ENCODE measurements around the gene CELSR1. TPM values are rescaled to one million over a fixed set of nuclear protein-coding genes. Genes with fewer than 3 reads are reported as not detected.
"Not testable (repeated sequence)": the region's sequence is repeated elsewhere in the genome, so short reads cannot be mapped to it uniquely, and the experiment has no call there.

The CELSR1 gene
- total RNA-seq, 2 experiments from 2014 or later: 0.10 to 0.17 TPM

DNA sequence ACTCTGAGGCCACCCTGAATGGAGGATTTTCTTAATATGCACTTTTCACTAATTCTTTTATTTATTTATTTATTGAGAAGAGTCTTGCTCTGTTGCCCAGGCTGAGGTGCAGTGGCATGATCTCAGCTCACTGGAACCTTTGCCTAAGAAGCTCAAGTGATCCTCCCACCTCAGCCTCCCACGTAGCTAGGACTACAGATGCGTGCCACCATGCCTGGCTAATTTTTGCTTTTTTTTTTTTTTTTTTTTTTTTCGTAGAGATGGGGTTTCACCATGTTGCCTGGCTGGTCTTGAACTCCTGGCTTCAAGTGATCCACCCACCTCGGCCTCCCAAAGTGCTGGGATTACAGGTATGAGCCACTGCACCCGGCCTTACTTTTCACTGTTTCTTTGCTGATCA is 140.4 kb downstream of the CELSR1 start:
- POLR2A ChIA-PET, CTCF ChIA-PET: not testable (repeated sequence)

DNA sequence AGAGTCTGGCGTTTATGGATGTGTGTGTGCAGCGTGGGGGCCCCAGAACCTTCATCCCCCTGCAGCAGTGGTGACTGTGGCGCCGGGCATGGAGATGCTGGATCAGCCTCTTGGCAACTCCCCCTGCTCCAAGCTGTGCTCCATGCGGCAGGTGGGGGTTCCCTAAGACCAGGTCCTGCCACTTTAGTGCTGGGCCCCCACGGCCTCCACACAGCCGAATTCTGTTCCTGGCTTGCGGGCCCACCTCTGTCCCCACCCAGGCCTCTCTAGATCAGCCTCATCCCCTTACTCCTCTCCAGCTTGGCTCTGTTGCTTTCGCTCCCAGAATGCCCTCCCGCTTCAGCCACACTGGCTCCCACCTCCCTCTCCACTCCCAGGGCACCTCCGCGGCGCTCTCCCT is 142.3 kb downstream of the CELSR1 start:
- POLR2A ChIA-PET: no interaction called here
- CTCF ChIA-PET: no interaction called here

DNA sequence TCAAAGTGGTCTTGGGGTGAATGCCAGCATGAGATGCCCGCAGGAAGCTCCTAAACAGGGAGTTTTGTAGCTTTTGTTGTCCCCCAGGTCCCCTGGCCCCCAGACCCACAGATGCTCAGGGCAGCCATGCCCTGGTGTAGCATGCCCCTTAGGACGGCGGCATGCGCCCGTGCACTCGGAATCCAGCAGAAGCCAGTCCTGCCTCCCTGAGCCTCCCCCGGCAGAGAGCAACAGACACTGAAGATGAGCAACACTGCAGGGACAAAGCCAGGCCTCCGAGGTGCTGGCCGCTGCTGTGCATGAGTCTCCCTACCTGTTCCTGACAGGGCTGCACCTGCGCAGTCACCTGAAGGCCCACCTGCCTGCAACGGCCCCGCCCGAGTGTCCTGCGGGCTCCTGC is 142.8 kb downstream of the CELSR1 start:
- ChIA-PET CTCF (no interaction called here), POLR2A (no interaction called here)

DNA sequence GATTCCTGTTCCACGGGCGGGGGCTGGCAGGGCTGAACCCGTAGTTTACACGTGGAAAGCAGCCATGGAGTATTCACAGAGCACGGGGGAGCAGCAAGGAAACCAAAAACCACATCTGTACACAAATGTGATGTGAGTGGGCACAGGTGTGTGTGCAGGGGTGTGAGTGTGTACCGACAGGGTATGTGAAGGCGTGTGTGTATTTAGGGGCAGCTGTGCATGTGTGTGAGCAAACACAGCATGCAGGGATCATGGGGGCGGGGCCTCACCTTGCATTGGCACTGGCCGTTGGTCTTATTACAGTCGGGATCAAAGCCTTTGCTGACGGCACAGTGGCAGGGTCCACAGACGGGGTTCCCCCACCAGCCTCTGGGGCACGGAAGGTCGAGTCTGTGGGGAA is 143.5 kb downstream of the CELSR1 start:
- ChIA-PET POLR2A (no interaction called here), CTCF (no interaction called here)

DNA sequence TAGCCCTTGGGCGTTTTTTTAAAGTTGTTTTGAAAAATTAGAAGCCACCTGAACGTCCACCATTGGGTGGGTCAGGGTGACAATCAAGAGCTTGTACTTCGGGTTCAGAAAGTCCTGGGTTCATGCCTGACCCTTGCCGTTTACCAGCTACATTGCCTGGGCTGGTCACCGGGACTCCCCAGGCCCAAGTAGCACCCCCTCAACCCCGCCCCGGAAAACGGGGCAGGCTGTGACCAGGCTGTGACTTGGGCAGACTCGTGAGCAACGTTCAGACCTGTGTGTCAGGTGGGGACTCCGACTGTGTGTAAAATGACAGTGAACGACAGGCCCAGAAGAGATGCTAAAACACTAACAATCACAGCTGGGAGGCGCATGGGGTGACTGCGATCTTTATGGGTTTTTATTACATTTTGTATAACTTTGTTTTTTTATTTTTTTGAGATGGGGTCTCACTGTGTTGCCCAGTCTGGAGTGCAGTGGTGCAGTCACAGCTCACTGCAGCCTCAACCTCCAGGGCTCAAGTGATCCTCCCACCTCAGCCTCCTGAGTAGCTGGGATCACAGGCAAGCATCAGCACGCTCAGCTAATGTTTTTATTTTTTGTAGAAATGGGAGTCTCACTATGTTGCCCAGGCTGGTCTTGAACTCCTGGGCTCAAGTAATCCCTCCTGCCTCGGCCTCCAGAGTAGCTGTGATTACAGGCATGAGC is 145.1 kb downstream of the CELSR1 start:
- CTCF ChIA-PET: no interaction called here

DNA sequence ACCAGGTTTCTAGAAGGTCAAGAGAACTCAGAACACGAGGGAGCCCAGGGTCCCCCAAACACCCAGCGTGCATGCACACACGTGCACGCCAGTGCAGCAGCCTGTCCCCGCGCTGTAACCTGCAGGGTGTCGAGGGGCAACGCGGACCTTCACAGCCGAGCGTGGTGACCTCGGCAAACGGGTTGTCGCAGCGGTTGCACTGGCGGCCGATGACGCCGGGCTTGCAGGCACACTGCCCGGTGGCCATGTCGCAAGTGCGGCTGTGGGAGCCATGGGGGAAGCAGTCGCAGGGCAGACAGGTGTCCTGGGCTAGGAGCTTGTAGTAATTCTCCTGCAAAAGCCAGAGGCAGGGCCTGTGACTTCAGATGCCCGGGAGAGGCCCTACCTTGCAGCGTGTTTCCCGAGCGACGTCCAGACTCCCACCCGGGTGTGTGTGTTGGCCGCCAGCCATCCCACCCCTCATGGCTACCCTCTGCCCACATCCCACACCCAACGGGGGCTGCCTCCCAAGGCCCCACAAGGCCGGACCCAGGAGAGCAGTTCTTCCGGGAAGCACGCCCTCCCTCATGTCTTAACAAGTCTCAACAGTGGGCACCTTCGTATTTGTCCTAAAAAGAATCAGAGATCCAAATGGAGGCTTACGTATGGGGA is 145.8 kb downstream of the CELSR1 start:
- POLR2A ChIA-PET: no interaction called here
- CTCF ChIA-PET: no interaction called here

More for the DNA sequence above, 145.1 kb downstream of the CELSR1 start:
- POLR2A ChIA-PET: no interaction called here

DNA sequence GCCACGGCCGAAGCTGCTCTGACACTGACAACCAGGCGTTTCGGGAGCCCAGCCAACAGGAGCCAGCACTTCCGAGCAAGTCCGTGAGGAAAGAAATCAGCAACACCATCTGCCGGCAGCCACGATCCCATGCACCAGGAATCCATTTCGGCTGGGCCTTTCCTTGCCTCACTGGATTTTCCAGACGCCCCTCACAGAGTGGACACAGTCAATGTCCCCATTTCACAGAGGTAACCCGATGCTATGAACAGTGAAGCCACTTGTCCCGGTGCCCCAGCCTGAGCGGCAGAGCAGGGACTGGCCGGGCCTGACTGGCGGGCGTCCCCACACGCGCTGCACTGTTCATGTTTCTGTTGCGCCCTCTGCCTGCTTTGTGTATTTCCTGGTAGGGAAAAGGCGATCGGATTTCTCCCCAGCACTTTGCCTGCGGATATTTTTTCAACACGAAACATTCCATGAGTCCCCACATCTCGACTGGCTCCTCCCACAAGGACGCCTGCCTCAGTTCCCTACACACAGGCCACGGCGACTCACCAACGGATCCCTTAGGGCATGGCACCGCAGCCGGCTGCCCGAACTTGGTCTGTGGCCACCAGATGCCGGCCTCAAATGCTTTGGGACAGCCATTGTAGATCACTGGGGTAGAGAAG is 146.6 kb downstream of the CELSR1 start:
- ChIA-PET POLR2A (no interaction called here), CTCF (no interaction called here)

DNA sequence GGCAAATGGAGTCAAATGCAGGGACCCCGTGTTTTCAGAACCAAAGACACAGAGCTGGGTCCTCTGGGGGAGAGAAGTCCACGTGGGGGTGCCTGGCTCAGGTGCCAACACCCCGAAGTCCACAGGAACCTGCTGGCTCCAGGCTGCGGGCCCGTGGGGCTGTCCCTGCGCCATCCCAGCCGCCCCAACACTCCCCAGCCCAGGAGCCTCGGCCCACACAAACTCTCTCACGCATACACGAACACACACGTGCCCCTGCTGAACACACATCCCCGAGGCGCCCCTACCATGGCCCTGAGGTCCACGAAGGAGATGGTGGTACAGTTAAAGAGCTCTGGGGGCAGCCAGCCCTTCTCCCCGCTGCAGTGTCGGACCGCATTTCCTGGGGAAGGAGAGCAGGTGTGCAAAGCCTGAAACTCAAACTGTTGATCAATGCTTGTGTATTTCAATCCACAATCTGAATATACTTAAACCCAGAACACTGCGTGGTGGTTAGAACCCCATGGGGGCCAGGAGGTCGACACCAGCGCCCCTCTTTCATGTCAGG is 147.2 kb downstream of the CELSR1 start:
- ChIA-PET CTCF (no interaction called here), POLR2A (no interaction called here)

DNA sequence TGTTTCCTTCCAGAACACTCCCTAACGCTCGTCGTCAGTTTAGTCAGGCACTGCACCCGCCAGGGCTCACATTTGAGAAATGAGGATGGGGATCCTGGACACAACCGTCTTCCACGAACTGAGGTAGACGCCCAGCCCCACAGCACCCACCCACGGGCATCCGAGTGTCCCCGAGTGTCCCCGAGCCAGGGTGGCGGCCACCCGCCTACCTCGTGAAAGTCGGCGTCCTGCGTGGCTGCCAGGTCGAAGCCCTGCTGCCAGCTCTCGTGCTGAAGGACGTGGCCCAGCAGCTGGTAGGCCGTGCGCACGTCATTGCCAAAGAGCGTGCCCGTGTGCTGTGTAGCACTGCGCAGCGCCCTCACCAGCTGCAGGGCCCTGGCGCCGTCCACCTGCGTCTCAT is 148.3 kb downstream of the CELSR1 start:
- CTCF ChIA-PET: no interaction called here
- POLR2A ChIA-PET: no interaction called here

DNA sequence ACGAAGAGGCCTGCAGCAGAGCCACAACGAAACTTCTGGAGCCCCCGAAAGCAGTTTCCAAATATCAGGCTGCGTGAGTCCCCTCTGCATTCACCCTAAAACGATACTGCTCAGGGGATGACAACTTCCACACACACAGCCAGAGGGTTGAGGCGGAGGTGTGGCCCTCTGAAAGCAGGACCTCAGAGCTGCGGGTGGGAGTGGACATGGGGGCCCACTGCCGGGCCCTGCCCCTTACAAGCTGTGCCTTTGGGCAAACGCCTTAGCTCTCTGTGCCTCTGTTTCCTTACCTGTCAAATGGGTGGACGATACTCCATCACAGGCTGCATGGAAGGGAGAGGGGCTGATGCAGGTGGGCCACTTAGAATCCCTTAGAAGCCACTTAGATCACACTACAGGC is 148.8 kb downstream of the CELSR1 start:
- ChIA-PET POLR2A (no interaction called here), CTCF (no interaction called here)

DNA sequence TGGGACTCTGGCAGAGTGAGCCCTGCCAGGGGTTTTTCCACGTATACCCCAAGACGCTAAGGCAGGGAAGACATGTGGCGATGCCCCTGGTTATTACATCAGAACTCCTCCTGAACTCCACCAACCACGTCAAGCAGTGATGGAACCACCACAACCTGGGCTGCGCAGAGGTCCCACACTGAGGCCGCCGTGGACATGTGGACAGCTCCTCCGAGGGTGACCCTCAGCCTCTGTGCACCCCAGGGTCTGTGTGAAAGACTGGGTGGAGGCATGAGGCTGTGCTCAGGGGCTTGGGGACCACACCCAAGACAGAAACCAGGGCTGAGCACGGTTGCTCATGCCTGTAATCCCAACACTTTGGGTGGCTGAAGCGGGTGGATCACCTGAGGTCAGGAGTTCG is 149.7 kb downstream of the CELSR1 start:
- POLR2A ChIA-PET: no interaction called here
- CTCF ChIA-PET: no interaction called here

DNA sequence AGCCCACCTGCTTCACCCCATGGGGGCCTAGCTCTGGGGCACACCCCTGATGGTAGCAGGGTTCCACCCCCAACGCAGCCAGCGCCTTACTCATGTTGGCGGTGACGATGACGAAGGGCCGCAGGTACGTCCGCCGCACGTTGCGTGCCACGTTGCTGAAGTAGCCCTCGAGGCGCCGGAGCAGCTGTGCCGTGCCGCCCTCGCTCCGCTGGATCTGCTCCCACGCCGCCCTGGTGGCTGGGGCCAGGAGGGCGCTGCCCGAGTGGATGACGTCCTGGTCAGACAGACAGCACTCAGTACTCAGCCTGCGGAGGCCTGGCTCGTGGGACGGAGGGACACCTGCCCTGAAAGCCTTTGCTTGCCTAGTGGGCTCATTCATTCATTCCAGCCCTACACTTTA is 151.1 kb downstream of the CELSR1 start:
- CTCF ChIA-PET: no interaction called here
- POLR2A ChIA-PET: no interaction called here

DNA sequence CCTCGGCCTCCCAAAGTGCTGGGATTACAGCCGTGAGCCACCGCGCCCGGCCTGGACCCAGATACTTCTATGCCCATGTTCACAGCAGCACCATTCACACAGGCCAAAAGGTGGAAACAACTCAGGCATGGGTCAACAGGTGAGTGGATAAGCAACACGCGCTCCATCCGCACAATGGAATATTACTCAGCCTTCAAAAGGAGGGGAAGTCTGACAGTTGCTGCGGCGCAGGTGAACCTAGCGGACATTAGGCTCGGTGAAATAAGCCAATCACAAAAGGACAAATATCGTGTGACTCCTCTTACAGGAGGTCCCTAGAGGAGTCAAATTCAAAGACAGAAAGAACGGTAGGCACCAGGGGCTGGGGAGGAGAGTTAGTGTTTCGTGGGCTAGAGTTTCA is 154.9 kb downstream of the CELSR1 start:
- CTCF ChIA-PET: no interaction called here
- POLR2A ChIA-PET: no interaction called here

DNA sequence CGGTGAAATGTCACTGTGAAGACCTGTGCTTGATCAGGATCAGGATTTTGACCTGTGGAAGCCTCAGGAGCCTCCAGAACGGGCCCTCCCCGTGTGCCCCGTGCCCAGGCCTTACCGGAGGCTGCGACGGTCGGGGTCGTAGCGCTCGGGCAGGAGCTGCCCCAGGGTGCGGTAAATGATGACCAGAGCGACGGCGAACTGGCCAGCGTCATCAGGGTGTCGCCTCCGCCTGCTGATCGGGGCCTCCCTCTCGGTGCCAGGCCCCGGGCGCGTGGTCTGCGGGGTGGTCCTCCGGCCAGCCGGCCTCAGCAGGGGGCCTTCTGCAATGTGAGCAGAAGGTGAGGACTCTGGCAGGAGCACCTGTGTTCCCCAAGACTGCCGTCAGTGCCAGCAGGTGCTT is 155.7 kb downstream of the CELSR1 start:
- CTCF ChIA-PET: no interaction called here
- POLR2A ChIA-PET: no interaction called here

DNA sequence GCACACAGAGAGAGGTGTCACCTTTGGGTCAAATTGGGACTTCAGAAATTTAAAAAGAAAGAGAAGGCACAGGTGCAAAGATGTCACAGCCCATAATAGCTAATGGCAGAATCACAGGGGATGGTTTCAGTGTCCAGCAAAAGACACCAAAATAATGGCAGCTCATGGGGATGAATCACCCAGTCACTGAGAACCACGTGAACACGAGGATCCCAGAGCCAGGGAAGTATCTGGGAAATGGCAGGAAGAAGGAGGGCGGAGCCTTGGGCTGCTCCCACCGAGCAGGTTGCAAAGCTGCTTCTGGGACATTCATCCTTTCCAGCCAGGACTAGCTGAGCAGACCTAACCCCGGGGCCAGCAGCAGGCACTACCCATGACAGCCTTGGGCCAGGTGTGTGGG is 156.3 kb downstream of the CELSR1 start:
- ChIA-PET POLR2A (no interaction called here), CTCF (interaction anchor here (0.8 kb wide), 1 partner anchor 14 kb away, joined by 4 read pairs; no protein-coding TSS in a partner anchor)

DNA sequence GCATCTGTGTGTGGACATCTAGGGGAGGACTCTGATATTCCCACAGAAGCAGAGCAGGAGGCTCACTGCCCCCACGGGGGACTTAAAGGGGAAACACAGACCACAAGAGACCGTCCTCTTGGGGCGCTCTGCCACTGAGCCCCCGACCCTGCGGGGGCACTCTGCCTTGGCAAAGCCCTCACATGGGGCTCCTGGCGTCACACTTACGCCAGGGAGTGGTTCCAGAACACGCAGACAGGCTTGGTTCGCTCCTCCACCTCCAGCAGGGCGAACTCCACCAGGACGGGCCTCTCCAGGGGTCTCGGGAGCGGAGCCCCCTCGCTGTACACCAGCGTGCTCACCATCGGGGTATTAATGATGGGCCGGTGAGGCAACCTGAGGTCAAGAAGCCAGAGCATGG is 156.8 kb downstream of the CELSR1 start:
- CTCF ChIA-PET: interaction anchor here (0.8 kb wide), 1 partner anchor 13 kb away, joined by 4 read pairs; no protein-coding TSS in a partner anchor
- POLR2A ChIA-PET: no interaction called here

DNA sequence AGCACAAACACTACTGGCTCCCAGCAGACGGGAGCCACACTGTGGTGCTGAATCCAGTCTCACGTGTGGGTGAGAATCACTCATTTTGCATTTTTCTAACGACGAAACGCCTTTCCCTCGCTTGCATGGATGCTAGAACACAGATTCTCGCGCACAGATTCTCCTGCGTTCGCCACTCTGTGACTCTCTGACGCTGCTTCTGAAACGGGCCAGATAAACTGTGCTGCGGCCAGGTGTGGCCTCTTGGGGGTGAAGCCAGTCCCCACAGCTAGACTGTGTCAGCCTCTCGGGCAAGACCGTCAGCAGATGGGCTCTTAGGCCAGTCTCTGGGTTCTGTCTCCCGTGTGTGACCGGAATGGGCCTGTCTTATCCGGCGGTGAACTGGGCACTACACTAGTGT is 157.4 kb downstream of the CELSR1 start:
- CTCF ChIA-PET: no interaction called here
- POLR2A ChIA-PET: no interaction called here

DNA sequence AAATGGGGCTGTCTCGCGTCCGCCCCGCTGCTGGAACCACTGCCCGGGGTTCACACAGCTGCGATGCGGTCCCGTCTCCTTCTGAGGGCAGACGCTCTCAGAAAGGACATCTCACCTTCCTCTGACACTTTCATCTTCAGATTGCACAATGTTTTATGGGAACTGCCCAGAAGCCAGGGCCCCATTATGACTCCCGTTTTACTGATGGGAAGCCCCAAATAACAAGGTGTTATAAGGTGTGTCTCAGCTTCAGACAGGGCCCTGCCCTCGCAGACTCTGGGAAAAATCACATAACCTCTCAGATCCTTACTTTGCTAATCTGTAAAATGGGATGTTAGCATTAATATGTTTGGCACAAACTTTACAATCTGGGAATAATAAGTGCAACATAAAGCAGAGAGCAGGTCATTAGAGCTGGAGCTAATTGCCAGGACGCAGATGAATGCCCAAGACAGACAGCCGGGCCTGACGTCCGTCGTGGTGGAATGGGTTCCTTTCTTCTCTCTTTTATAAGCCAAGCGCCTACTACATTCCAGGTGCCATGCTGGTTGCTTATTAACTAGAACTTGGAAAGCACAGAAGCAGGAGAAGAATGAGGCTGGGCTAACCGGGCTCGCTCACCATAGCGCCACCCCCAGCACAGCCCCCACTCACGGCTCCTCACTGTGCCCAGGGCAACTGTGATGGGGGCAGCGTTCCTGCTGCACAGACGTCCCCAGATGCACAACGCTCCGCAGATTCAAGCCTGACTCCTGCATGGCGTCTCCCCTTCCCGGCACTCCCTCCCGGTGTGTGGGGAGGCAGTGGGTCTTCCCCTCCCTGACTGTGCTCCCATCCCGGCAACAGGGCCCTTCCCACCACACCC is 158.1 kb downstream of the CELSR1 start:
- ChIA-PET CTCF (no interaction called here), POLR2A (no interaction called here)

DNA sequence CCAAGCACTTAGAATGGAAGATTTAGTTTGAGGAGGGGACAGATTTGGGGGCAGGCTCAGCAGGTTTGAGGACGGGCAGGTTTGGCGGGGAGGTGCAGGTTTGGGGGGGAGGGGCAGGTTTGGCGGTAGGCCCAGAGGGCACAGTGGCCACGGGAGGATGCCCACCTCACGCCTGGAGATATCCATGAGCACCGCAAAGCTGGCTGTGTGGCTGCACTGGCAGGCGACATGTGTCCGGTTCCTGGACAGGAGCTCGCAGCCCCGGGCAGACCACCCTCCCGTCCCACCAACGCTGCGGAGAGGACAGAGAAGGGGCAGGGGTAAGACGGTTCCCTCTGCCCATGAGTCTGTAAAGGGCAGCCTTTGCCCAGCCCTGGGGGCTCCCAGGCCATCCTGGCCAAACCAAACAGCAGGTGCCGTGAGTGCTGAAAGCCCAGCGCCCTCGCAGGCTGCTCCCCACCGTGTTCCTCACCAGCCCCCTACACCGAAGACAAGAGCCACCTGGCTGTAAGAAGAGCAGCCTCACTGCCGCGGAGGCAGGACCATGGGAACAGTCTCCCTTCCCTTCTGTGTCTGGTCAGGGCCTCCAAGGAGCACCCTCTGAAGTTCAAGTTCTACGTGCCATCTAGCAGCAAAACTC is 158.9 kb downstream of the CELSR1 start:
- ChIA-PET POLR2A (no interaction called here), CTCF (interaction anchor here (1.2 kb wide), 1 partner anchor 11 kb away, joined by 5 read pairs; no protein-coding TSS in a partner anchor)
